H9 (cell line): ENCODE measurements around the gene DOHH. TPM values are rescaled to one million over a fixed set of nuclear protein-coding genes. Genes with fewer than 3 reads are reported as not detected.
A peak's percentile ranks its signal among the peaks of the same experiment; 100 is the strongest.

Experiments
- DNase-seq: peaks from one replicate; pipeline ENCODE4 v3.0.0-alpha.2; 2017
- H2AFZ ChIP-seq: one replicate; pipeline ENCODE4 v1.6.1; 2013; ENCODE audit warnings: mild to moderate bottlenecking, low read length, control low read depth, moderate library complexity
- H2AK5ac ChIP-seq: 2 replicates; pipeline ENCODE4 v1.6.1; 2013; ENCODE audit warnings: low read length, control low read depth, mixed read lengths; ENCODE audit not compliant: insufficient read length
- H2BK120ac ChIP-seq: one replicate; pipeline ENCODE4 v1.6.1; 2013; ENCODE audit warnings: low read depth, mild to moderate bottlenecking, low read length, control low read depth, inconsistent platforms; ENCODE audit not compliant: poor library complexity, severe bottlenecking
- H2BK12ac ChIP-seq: 2 replicates; pipeline ENCODE4 v1.6.1; 2013; ENCODE audit warnings: low read length, control low read depth, mixed read lengths, low read depth; ENCODE audit not compliant: insufficient read length
- H2BK15ac ChIP-seq: 2 replicates; pipeline ENCODE4 v1.6.1; 2013; ENCODE audit warnings: low read depth, low read length, control low read depth
- H2BK20ac ChIP-seq: one replicate; pipeline ENCODE4 v1.6.1; 2013; ENCODE audit warnings: low read depth, mild to moderate bottlenecking, low read length, control low read depth, inconsistent platforms; ENCODE audit not compliant: poor library complexity, severe bottlenecking
- H2BK5ac ChIP-seq: 2 replicates; pipeline ENCODE4 v1.6.1; 2013; ENCODE audit warnings: low read length, control low read depth, mixed read lengths; ENCODE audit not compliant: insufficient read length
- H3K14ac ChIP-seq: 2 replicates; pipeline ENCODE4 v1.6.1; 2013; ENCODE audit warnings: low read length, control low read depth; ENCODE audit not compliant: insufficient read depth
- H3K18ac ChIP-seq: 2 replicates; pipeline ENCODE4 v1.6.1; 2013; ENCODE audit warnings: low read depth, mild to moderate bottlenecking, mixed read lengths, low read length, control low read depth; ENCODE audit not compliant: insufficient read length
- H3K23ac ChIP-seq: 2 replicates; pipeline ENCODE4 v1.6.1; 2013; ENCODE audit warnings: low read length, control low read depth, mixed read lengths, low read depth; ENCODE audit not compliant: insufficient read length
- H3K23me2 ChIP-seq: 2 replicates; pipeline ENCODE4 v1.6.1; 2013; ENCODE audit warnings: low read depth, mild to moderate bottlenecking, mixed read lengths, low read length, control low read depth; ENCODE audit not compliant: insufficient read length, poor library complexity, severe bottlenecking
- H3K27ac ChIP-seq: 2 replicates; pipeline ENCODE4 v1.5.1; 2013; ENCODE audit warnings: low read length, control low read depth, mixed read lengths, low read depth; ENCODE audit not compliant: insufficient read length
- H3K27me3 ChIP-seq: 2 replicates; pipeline ENCODE4 v1.6.1; 2013; ENCODE audit warnings: low read length, control low read depth, inconsistent platforms; ENCODE audit not compliant: insufficient read depth
- H3K4ac ChIP-seq: 2 replicates; pipeline ENCODE4 v1.6.1; 2013; ENCODE audit warnings: low read depth, mild to moderate bottlenecking, control low read depth, inconsistent platforms, low read length, moderate library complexity
- H3K4me1 ChIP-seq: 2 replicates; pipeline ENCODE4 v1.6.1; 2013; ENCODE audit warnings: low read length, control low read depth, inconsistent platforms; ENCODE audit not compliant: insufficient read depth
- H3K4me2 ChIP-seq: 2 replicates; pipeline ENCODE4 v1.6.1; 2013; ENCODE audit warnings: low read length, control low read depth, mixed read lengths; ENCODE audit not compliant: insufficient read length, insufficient read depth
- H3K56ac ChIP-seq: 2 replicates; pipeline ENCODE4 v1.6.1; 2013; ENCODE audit warnings: low read depth, mild to moderate bottlenecking, mixed read lengths, low read length, control low read depth; ENCODE audit not compliant: insufficient read length
- H3K79me1 ChIP-seq: 2 replicates; pipeline ENCODE4 v1.6.1; 2013; ENCODE audit warnings: low read depth, mild to moderate bottlenecking, moderate library complexity, low read length, control low read depth, inconsistent platforms; ENCODE audit not compliant: insufficient read depth, poor library complexity, severe bottlenecking
- H3K79me2 ChIP-seq: 2 replicates; pipeline ENCODE4 v1.6.1; 2013; ENCODE audit warnings: low read length, control low read depth, inconsistent platforms; ENCODE audit not compliant: insufficient read depth
- H3K9ac ChIP-seq: 2 replicates; pipeline ENCODE4 v1.6.1; 2013; ENCODE audit warnings: low read length, control low read depth, mixed read lengths; ENCODE audit not compliant: insufficient read length; ENCODE audit errors: extremely low read depth
- H3K9me3 ChIP-seq: one replicate; pipeline ENCODE4 v1.6.1; 2013; ENCODE audit warnings: low read depth, low read length, inconsistent platforms; ENCODE audit not compliant: control insufficient read depth
- H3T11ph ChIP-seq: one replicate; pipeline ENCODE4 v1.6.1; 2013; ENCODE audit warnings: mild to moderate bottlenecking, low read length, control low read depth, inconsistent platforms
- H4K20me1 ChIP-seq: one replicate; pipeline ENCODE4 v1.6.1; 2013; ENCODE audit not compliant: control insufficient read depth, insufficient read length, insufficient read depth
- H4K5ac ChIP-seq: 2 replicates; pipeline ENCODE4 v1.6.1; 2013; ENCODE audit warnings: low read depth, mild to moderate bottlenecking, mixed read lengths, low read length, control low read depth; ENCODE audit not compliant: insufficient read length
- H4K8ac ChIP-seq: replicated peaks from 2 replicates; pipeline ENCODE4 v1.6.1; 2013; ENCODE audit warnings: low read length, control low read depth, mixed read lengths, low read depth; ENCODE audit not compliant: insufficient read length
- H4K91ac ChIP-seq: 2 replicates; pipeline ENCODE4 v1.6.1; 2013; ENCODE audit warnings: low read depth, mild to moderate bottlenecking, moderate library complexity, mixed read lengths, low read length, control low read depth; ENCODE audit not compliant: insufficient read length
- H3K27ac Mint-ChIP-seq, 3 experiments: 2 replicates in 2 of 3; 3 replicates in 1 of 3; pipeline ENCODE4 v1.8.0; 2020 to 2021; ENCODE audit warnings: mixed read lengths in 3 of 3, mild to moderate bottlenecking in 1 of 3, moderate library complexity in 1 of 3
- H3K27me3 Mint-ChIP-seq: 2 replicates; pipeline ENCODE4 v1.8.0; 2021; ENCODE audit warnings: low read depth, mild to moderate bottlenecking, moderate library complexity, mixed read lengths
- H3K36me3 Mint-ChIP-seq, 3 experiments: 2 replicates in 2 of 3; 3 replicates in 1 of 3; pipeline ENCODE4 v1.8.0; 2020 to 2021; ENCODE audit warnings: low read depth in 3 of 3, mixed read lengths in 3 of 3; ENCODE audit not compliant: insufficient read depth in 1 of 3
- H3K4me1 Mint-ChIP-seq, 2 experiments: 2 replicates each; pipeline ENCODE4 v1.8.0; 2020; ENCODE audit warnings: mixed read lengths in 2 of 2
- H3K4me3 Mint-ChIP-seq, 2 experiments: 2 replicates in 1 of 2; 3 replicates in 1 of 2; pipeline ENCODE4 v1.8.0; 2020 to 2021; ENCODE audit warnings: mild to moderate bottlenecking in 2 of 2, mixed read lengths in 2 of 2, moderate library complexity in 1 of 2
- H3K9me3 Mint-ChIP-seq, 2 experiments: 2 replicates in 1 of 2; 3 replicates in 1 of 2; pipeline ENCODE4 v1.8.0; 2020; ENCODE audit warnings: mild to moderate bottlenecking in 2 of 2, mixed read lengths in 2 of 2, moderate library complexity in 1 of 2
- WGBS: extraction: QIAGEN DNeasy Blood & Tissue Kit; methylation state at CpG from one replicate; pipeline ENCODE4 v1.1.7; 2013; ENCODE audit warnings: missing lambda C conversion rate, low lambda C conversion rate, mixed read lengths; ENCODE audit not compliant: insufficient read length; ENCODE audit errors: extremely low coverage; 5-methylcytosine and 5-hydroxymethylcytosine counted together
- total RNA-seq: library from RNA; stranded (reverse); gene quantifications from 2 replicates; pipeline ENCODE4 v1.2.1, GENCODE V29; 2021
- TF ChIP-seq, protein P1 (sequence below): fragments of 200-600 bp; sonication (generic); conservative IDR thresholded peaks from 3 replicates; pipeline ENCODE4 v1.8.0; 2021; ENCODE audit warnings: antibody characterized with exemption, mild to moderate bottlenecking

Gene DOHH
- total RNA-seq, 1 experiment from 2014 or later: 16.5 TPM

DNA sequence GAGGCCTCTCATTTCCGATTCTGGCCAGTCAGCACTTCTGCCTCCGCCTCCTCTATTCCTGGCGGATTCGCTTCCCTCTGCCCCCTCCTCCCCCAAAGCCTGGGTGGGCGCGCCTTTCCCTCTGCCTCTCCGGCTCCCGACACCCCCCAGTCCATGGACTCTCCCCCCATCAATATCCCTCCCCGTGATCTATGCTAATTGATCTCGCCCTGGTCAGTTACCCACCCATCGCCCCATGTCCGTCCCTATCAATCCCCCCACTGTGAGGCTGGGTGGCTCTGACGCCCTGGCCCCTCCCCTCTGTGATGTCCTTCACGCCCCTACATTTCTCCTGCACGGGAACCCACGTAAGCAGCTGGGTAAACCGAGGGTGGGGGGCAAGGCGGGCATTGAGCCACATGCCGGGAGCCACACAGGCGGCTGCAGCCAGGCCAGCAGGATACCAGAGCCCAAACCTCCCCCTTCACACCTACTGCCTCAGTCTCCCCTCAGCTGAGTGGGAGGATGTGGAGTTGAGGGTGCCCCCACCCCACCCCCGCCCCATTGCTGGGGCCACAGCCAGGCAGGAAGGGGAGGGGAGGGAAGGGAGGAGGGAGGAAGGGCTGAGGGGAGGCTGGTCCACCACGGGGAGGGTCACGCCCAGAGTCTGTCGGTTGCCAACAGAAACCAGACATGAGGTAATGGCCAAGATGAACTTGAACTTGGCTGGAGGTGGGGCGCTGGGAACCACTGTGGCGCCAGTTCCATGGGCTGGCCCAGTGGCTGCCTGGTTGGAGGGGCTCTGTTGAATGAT lies 41.2 kb downstream of the DOHH start:
- Histone ChIP-seq H3K4me1 (no peaks in the 10 kb centered on the region; the same call in 1 of the 2 replicates), H4K5ac (no peak overlapping the region), H3K18ac (no peak overlapping the region), H2BK120ac (no peak overlapping the region), H3K4ac (no peak overlapping the region), H4K91ac (no peak overlapping the region), H2BK20ac (no peak overlapping the region), H2AFZ (no peak overlapping the region), H3K4me2 (peak overlapping the region; percentile 5), H4K8ac (no peak overlapping the region), H3K56ac (no peak overlapping the region), H3K23ac (no peak overlapping the region), H3K14ac (no peak overlapping the region), H4K20me1 (peaks cover under 1% of the 10 kb centered on the region), H2BK5ac (no peak overlapping the region), H3K79me2 (no peaks in the 10 kb centered on the region), H2BK15ac (no peak overlapping the region), H3K27me3 (peaks cover 17% of the 10 kb centered on the region), H3K27ac (no peak overlapping the region), H2BK12ac (no peak overlapping the region), H3K9me3 (no peaks in the 10 kb centered on the region), H3K23me2 (peaks cover 3% of the 10 kb centered on the region), H3T11ph (no peak overlapping the region), H3K9ac (no peak overlapping the region), H3K79me1 (no peaks in the 10 kb centered on the region), H2AK5ac (no peak overlapping the region)
- TF ChIP-seq, protein P1, sequence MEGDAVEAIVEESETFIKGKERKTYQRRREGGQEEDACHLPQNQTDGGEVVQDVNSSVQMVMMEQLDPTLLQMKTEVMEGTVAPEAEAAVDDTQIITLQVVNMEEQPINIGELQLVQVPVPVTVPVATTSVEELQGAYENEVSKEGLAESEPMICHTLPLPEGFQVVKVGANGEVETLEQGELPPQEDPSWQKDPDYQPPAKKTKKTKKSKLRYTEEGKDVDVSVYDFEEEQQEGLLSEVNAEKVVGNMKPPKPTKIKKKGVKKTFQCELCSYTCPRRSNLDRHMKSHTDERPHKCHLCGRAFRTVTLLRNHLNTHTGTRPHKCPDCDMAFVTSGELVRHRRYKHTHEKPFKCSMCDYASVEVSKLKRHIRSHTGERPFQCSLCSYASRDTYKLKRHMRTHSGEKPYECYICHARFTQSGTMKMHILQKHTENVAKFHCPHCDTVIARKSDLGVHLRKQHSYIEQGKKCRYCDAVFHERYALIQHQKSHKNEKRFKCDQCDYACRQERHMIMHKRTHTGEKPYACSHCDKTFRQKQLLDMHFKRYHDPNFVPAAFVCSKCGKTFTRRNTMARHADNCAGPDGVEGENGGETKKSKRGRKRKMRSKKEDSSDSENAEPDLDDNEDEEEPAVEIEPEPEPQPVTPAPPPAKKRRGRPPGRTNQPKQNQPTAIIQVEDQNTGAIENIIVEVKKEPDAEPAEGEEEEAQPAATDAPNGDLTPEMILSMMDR: no peak
- Mint-ChIP-seq H3K4me1 (peaks cover 14 to 27% of the 10 kb centered on the region in 2 experiments), H3K27ac (no peak overlapping the region), H3K9me3 (no peaks in the 10 kb centered on the region), H3K27me3 (peaks cover 67% of the 10 kb centered on the region), H3K4me3 (peak overlapping the region; percentile 19 to 73; a peak in 4 of 5 replicates), H3K36me3 (no peaks in the 10 kb centered on the region)
- DNase-seq: peak; percentile 78
- no CpG with 5 or more reads among the region's 26 CpGs for WGBS
